Activated CD8-positive, alpha-beta memory T cell treated with anti-CD3 and anti-CD28 coated beads, Interleukin-2, amount 50 U/mL, for 48 hours (primary cell): ENCODE results near the gene SSBP3.
A peak's percentile ranks its signal among the peaks of the same experiment; 100 is the strongest.
"Not testable (repeated sequence)": the region's sequence is repeated elsewhere in the genome, so short reads cannot be mapped to it uniquely, and the experiment has no call there.

Experiments used
- DNase-seq: peaks from one replicate; pipeline ENCODE4 v3.0.0-alpha.2; 2020

Gene SSBP3

DNA sequence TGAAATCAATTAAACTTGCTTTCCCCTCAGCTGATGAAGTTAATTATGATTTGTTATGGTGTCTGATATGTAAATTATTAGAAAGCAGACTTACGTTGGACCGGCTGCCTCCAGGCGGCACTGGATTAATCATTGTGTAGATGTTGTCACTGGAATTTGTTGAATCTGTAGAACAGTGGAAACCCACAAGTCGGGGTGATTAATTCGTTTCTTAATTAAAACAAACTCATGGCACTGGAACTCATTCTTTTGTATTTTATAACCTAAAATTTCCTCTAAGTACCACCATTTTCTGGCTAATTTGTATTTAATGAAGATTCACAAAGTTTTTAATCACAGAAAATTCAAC is 167.2 kb downstream of the SSBP3 start:
- no peak for DNase-seq

DNA sequence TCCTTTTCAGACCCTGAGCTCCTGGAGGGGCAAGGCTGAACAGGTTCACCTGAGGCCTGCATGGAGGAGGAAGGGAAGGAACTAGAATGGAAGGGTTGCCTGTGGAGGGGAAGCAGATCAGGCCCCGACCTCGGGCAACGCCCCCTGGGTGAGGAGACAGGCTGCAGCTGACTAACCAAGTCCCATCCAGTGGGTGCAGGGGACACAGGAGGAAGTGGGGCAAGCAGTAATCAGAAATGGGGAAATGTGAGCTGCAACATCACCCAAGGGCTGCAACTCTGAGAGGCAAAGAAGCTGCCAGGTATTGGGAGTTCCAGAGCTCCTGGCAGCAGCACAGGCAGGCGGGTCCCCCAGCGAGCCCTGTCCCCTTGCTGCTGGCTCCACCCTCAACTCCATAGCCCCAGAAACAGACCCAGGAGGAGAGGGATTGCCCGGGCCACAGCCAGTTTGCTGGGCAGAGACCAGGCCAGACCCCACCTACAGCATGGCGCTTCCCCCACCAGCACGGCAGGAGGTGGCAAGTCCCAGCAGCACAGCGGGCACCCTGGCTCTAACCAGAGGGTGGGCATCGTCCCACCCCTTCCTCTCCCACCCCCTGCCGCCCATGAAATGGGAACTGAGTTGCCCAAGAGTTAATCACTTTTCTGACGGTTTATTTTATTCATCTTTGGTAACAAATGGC is 167.7 kb downstream of the SSBP3 start:
- DNase-seq, result no peak

DNA sequence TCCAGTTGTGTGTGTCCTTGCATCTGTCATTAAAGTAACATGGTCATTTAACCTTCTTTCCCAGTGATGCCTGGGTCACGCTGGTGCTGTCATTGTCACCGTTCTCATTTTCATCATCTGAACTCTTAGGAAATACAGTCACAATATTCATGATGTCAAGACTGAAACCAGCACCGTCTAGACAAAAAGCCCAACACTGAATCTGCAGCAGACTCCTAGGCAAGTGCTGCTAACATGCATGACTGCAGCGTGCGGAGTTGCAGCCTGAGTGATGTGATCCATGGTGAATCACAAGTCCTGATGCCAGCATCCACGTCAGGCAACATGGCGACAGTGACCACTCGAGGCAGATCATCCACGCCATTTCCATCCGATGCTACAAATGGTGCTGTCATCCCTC is 168.6 kb downstream of the SSBP3 start:
- no peak for DNase-seq

- DNase-seq, result no peak
Measured at GRCh38 chr1:54234284-54234683, 171.9 kb downstream of the SSBP3 start.

- DNase-seq, result not testable (repeated sequence)
Measured at GRCh38 chr1:54233196-54233595, 173.0 kb downstream of the SSBP3 start.

- DNase-seq, result peak; percentile 73
Measured at GRCh38 chr1:54230507-54231339, 175.5 kb downstream of the SSBP3 start.

DNA sequence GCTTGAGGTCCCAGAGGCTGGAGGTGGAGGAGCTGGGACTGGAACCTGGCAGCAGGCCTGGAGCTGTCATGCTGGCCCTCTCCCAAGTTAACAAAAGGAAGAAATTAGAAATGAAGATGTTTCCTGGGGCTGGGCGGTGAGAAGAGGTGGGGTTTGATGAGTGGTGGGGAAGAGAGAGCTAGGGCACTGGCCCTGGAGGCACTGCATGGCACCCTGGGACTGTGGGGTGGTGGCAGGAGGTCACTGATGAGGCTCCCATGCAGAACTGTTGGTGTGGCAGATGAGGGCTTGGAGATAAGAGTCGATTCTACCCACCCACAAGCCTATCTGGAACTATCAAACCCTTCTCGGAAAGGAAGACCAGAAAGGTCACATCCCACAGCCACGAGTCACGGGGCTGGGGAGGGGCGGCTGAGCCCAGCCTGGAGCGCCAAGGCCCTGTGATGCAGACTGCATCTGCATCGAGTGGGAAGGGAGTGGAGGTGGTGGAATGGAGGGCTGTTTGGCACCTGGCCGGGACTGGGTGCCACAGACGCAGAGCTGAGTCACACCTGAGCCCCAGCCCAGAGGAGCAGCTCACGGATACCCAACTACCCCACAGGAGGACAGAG is 176.8 kb downstream of the SSBP3 start:
- peak; percentile 70 for DNase-seq

DNA sequence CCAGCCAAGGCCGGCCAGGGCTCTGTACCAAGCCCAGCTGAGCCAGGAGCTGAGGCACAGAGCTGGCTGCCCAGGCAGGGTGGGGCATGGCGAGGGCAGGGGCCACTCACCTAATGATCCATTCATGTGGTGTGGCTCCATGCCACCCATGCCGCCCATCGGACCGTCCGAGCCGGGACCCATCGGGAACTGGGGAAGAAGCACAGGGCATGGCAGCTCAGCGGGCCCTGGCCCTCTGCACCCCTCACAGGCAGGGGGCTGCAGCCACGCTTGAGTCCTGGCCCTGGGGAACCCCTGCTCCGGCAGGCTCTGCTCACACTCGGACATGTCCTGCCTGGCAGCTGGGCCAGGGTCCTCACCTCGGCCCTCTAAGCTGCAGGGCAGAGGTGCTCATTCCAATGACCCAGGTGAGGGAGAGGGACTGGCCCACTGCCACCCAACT is 177.5 kb downstream of the SSBP3 start:
- no peak for DNase-seq

DNA sequence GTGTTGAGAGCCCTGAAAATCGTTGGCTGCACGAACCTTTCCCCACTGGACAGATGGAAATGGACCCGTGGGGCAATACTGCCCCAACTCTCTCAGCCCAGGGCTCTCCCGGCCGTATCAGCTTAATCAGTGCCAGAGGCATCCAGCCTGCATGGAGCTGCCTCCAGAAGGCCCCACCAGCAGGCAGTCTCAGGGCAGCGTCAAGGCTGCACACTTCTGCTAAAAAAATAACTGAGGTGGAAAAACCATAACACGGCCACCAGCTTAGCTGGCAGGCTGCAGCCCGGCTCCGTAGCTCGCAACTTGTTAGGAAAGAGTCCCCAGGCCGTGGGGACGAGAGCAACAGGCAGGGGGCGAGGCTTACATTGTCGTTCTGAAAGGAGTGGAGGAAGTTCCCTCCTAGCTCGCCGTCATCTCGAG is 178.3 kb downstream of the SSBP3 start:
- no peak for DNase-seq

GRCh38 chr1:54227091-54227602 is 179.0 kb downstream of the SSBP3 start:
- no peak for DNase-seq

DNA sequence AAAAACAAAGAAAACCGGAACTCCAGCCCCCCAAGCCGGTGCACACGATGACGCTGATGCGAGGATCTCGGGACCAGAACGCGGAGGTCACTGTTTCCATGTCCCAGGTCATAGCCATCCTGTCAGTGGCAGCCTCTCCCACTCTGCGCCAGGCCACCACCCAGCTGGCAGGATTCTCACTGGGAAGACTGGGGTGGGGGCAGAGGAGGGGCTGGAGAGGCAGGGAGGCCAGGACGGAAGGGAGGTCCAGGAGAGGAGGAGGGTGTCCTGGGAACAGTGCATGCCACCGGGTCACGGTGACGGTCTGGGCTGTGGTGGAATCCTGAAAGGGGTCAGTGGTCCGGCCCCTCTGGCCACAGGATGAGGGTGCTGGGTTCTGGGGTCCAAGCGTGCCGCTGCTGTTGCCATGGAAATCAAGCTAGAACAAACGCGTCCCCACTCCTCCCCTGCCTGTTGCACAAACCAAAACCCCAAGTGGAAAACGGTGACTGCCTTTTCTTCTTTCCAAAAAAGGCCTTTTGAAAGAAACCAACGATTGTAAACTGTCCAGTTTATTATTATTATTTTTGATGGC is 180.1 kb downstream of the SSBP3 start:
- no peak for DNase-seq

DNA sequence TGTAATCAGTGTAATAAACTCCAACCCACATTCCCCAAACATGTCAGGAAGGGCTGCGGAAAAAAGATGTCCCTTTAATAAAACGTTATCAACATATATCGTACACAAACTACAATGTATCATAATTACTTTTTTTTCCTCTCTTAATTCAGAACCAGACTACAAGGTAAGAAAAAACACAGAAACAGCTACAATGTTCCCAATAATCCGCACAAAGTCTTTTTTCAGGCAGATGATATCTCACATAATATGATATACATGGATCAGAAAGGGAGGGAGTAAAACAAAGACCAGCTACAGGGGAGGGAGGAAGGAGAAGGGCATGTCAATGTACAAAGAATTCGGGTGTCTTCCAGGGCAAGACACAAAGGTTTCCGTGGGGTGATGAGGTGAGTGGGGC is 180.8 kb downstream of the SSBP3 start:
- no peak for DNase-seq

DNA sequence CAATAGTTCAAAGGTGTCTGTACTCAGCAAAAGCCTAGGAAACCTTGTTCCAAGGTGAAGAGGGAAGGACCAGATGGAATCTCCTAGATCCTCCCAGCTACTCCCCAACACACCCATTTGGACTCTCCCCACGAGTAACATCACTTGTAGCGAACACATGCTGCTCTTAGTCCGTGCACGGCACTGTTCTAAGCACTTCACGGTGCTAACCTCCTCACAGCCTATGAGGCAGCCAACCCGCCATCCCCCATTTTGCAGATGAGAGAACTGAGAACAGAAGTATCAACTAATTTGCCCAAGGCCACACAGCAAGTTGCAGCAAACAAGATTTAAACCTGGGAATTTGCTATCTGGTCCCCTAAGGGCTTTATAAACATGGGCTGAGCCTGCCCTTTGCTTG is 182.0 kb downstream of the SSBP3 start:
- no peak for DNase-seq

- no peak for DNase-seq
Measured at GRCh38 chr1:54223441-54224202, 182.6 kb downstream of the SSBP3 start.

DNA sequence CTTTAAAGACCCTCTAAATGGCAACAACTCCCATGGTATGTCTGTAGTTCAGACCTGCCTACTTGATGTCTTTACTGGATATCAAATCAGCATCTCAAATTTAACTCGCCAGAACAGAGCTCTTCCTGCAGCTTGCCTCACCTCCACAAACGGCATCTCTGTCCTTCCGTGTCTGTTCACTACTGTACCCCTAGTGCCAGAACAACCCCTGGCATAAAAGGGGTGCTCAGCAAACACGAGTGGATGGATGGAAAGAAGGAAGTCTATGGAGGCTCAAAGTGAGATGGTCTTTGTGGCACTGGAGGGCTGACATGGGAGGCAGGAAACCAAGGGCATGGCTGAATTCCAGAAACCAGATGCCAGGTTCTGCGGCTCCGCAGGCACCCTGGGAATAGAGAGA is 183.5 kb downstream of the SSBP3 start:
- no peak for DNase-seq

- DNase-seq, result no peak
Measured at GRCh38 chr1:54221867-54222484, 184.2 kb downstream of the SSBP3 start.

GRCh38 chr1:54221113-54221834 is 184.9 kb downstream of the SSBP3 start:
- no peak for DNase-seq

- DNase-seq, result no peak
Measured at GRCh38 chr1:54220004-54220811, 186.0 kb downstream of the SSBP3 start.

DNA sequence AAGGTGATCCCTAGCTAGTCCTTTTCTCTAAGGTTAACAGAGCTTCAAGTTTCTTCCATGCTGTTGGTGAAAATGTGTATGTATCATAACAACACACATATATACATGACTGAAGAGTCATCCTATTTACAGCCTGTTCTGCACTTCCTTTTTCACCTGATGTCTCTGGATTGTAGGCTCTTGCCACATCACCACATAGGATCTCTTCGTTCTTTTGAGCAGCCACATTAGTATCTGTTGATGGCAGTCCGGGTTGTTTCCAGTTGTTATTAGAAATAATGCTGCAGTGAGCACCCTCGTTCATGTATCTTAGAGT is 186.5 kb downstream of the SSBP3 start:
- DNase-seq, result no peak

DNA sequence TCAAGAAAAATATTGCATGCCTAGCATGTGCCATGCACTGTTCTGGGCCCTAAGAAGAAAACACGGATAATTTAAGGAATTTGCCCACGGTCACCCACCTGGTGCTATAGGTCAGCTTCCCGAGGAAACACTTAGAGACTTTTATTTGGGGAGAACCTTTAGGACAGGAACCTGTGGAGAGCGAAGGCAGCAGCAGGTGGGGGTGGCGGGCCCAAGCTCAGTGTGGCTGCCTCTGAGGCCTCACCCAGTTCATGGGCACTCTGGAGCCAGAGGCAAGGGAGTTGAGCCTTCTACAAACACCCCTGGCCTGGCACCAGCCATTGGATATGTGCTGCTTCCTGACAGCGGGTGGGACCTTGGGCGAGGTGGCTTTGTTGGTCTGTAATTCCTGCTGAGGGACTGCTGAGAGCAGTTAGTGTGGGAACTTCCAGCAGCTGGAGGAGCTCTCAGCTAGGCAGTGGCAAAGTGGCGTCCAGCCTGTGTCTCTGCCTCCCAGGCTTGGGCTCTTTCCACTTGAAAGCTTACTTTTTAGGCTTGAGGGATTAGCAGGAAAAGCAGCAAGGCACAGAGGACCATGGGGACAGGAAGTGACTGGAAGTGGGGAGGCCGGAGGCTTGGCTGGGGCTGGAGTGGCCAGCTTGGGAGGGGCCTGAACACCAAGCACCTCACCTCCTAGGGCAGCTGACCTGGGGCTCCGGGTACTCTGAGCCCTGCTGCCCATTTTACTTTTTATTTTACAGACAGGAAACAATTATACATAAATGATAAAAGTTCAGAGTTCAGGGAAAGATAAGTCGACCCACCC is 187.1 kb downstream of the SSBP3 start:
- no peak for DNase-seq
